Mammary epithelial cell (primary cell): ENCODE measurements around the gene RPP25L.

Experiments used
- CTCF ChIP-seq, 2 donors: IDR thresholded peaks in 1 of 2; conservative IDR thresholded peaks in 1 of 2; 2 replicates each; pipeline ENCODE4 v1.5.1; 2011 to 2012; ENCODE audit warnings: inconsistent platforms in 2 of 2, low read length in 2 of 2, mild to moderate bottlenecking in 2 of 2, control low read depth in 1 of 2, low read depth in 1 of 2; ENCODE audit not compliant: insufficient read depth in 1 of 2; ENCODE audit errors: extremely low read depth in 1 of 2
- EZH2 ChIP-seq: IDR thresholded peaks from 2 replicates; pipeline ENCODE4 v1.6.1; 2012; ENCODE audit warnings: low read length, inconsistent platforms, borderline replicate concordance

DNA sequence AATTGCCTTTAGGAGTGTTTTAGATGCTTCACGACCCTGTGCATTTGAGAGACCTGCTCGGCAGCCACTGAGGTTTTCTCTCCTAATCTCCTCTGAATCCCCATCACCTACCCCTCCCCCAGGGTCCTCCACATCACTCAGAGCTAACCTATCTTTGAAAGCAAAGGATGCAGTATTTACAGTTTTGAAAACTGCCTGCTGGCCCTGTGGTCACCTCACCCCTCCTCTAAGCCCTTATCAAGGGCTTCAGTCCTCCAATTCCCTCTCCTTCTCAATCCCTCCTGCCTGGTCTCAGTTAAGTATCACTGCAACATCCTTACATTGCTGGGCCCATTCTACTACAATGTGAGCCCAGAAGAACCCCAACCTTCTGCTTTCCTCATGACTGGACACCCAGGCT is 4.6 kb downstream of the RPP25L start:
- TF ChIP-seq CTCF (conservative IDR thresholded peaks at IDR 0.05 in 1 of 2, IDR thresholded peaks at IDR 0.05 in 1 of 2; ENCODE audit: extremely low read depth in 1 of 2, insufficient read depth in 1 of 2, low read depth in 1 of 2, low read length in 2 of 2) (no peak), EZH2 (no peak)
